Stimulated activated CD4-positive, alpha-beta T cell treated with anti-CD3 and anti-CD28 coated beads, Interleukin-4, amount 100 ng/mL, for 48 hours (primary cell): ENCODE data around the gene RHOT2.
A peak's percentile ranks its signal among the peaks of the same experiment; 100 is the strongest.

Experiments used
- DNase-seq, 2 donors: peaks; one replicate each; pipeline ENCODE4 v3.0.0-alpha.2; 2020; ENCODE audit warnings: low read depth in 2 of 2

RHOT2 gene

GRCh38 chr16:647173-647902 is 20.6 kb upstream of the RHOT2 start:
- DNase-seq = no peak

DNA sequence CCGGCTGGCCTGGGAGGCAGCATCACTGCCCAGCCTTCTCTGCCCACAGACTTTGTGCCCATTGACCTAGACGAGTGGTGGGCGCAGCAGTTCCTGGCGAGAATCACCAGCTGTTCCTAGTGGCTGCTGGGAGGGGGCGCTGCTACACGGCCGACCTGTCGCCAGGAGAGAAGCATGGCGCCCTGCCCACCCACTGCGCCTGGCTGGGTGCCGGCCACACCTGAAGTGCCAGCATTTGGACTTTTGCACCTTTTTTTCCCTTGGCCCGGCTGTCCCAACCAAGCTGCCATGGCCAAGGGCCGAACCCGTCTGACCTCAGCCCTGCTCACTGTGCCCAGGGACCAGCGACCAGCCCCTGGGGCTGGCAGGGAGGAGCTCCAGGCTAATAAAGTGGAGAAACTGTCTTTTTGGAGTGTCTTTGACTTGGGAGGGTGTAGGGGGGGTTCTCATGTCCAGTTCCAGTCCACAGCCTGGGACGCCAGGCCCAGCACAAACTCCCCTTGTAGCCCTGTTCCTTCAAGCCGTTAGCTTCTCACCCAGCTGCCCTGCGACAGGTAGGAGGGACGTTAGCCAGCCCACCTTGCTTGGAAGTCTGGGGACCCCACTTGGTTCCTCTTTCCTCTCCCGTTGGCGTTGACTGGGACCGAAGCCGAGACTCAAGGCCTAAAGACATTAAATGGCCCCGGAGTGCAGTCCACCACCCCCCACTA is 19.7 kb upstream of the RHOT2 start:
- DNase-seq = peak; percentile 54 to 57

DNA sequence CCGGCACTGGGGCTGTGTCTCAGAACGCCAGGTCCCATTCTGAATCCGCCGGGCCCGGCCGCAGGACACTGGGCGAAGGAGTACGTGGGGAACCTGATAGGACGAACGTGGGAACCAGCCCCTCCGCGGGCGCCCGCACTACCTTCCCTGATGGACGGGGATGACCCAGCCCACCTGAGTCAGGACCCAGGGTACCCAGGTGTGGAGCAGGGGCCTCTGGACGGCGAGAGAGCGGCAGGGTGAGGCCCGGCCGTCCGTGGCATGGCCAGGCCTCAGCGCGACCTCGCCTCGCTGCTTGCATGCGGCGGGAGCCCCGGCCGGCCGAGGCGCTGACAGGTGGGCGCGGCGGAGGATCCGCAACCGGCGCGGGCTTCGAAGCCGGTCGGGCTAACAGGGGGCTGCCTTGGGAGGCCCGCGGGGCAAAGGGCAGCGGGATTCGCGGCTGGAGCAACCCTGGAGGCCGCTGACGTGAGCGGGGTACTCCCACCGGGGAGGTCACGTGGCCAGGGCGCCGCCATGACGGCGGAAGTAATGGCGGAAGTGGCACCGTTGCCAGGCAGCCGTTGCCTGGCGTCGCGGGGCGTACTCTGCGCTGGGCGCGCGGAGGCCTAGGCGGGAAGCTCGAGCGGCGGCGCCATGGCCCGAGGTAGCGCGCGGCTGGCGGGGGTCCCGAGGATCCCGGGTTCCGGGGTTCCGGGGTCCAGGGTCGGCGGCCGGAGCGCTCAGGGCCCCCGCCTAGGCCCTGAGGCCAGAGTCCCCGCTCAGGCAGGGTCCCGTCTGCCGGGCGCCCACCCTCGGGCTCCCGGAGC is 18.9 kb upstream of the RHOT2 start, which contains the start of gene WDR90:
WDR90 (plus strand) TSS at position 585 of the 809 bp plus-strand sequence; CDS start at position 637, 52 bp downstream.
- DNase-seq = peak; percentile 89 to 94

GRCh38 chr16:649631-650030 is 18.3 kb upstream of the RHOT2 start:
- DNase-seq = no peak

- DNase-seq = no peak
Observed at GRCh38 chr16:651844-652243, 16.1 kb upstream of the RHOT2 start.

DNA sequence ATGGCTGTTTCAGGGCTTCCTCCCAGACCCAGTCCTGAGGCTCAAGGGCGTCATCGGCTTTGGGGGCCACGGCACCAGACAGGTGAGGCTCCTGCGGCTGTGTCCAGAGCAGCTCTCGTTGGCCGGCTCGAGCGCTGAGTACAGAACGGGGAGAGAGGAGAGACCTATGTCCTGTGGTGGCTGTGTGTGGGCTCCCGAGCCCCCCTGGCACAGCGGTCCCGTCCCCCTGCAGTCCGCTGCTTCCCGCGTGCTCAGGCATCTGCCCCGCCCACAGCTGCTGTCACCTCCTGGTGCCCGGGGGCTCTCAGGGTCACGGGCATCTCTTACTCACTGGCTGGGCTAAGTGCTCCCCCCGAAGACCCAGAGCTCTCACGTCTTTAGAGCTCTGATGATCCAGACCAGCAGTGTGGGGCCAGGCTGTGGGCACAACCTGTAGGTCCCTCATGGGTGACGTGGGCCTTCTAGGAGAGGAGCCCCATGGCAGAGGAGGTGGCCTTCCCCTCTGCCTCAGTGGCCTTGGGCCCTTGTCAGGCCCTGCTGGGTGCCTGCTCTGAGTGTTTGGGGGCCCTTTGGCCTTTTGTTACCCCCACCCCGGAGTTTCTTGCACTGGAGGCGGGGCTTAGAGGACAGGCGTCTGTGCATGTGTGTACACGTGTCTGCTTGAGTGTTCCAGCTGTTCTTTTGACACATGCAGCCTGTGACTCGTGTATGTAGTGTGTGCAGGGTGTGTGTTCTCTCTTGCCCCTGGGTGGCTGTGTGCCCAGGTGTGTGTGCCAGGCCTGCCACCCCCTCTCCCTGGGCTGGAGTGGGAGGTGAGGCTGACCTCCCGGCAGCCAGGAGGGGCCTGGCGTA is 15.3 kb upstream of the RHOT2 start:
- DNase-seq = no peak

GRCh38 chr16:654034-654433 is 13.9 kb upstream of the RHOT2 start:
- DNase-seq = no peak

DNA sequence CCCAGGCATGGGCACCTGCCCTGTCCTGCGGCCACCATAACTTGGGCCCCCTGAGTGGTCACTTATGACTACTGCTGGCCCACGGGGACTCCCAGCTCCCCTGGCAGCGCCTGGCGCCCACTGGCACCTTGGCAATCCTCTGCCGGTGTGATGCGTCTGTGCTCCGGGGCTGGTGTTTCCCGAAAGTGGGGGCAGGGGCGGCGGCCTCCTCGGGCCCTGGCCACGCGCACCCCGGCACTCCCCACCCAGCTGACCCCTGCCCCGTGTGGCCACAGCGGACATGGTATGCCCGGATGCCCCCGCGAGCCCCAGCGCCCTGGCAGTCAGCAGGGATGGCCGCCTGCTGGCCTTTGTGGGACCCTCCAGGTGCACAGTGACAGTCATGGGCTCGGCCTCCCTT is 10.4 kb upstream of the RHOT2 start:
- no peak for DNase-seq

DNA sequence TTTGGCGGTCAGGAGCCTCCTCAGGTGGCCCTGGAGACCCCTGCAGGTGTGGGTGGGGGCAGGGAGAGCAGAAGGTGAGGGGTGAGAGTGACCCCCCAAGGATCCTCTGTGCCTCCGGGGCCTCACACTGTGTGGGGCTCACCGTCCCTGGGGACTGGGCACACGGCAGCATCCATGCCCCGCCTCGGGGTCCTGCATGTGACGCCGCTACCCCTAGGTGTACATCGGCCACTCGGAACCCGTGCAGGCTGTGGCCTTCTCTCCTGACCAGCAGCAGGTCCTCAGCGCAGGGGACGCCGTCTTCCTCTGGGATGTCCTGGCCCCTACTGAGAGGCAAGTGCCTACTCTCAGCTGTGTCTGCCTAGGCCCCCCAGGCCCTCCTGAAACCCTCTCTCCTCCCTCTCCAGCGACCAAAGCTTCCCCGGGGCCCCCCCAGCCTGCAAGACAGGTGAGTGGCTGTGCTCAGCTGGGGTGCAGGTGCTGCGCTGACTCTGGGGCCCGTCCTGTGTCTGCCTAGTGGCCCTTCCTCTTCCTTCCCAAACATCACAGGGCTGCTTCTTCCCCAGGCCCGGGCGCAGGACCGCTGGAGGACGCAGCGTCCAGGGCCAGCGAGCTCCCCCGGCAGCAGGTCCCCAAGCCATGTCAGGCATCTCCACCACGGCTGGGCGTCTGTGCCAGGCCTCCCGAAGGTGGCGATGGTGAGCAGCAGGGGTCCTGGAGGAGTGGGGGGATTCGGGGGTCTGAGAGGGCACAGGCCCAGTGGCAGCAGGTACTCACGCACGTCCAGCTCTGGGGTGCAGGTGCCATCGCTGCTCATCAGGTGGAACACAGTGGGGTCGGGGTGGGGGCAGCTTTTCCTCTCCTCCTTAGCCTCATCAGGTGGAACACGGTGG is 9.0 kb upstream of the RHOT2 start:
- no peak for DNase-seq

GRCh38 chr16:659618-660017 is 8.3 kb upstream of the RHOT2 start:
- DNase-seq = no peak

DNA sequence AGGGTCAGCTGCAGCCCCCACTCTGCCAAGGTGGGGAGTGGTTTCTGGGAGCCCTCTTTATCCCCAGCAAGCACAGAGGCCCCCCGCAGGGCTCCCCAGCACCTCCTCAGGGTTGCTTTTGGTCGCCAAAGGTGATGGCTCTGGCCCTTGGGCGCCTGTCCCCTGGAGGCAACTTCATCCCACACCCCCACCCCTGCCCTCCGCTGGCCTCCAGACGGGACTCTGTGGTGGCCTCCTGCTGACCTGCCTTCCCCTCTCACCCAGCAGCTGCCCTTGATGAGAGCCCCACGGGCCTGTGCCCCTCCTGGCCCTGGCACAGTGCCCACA is 7.8 kb upstream of the RHOT2 start:
- no peak for DNase-seq

DNA sequence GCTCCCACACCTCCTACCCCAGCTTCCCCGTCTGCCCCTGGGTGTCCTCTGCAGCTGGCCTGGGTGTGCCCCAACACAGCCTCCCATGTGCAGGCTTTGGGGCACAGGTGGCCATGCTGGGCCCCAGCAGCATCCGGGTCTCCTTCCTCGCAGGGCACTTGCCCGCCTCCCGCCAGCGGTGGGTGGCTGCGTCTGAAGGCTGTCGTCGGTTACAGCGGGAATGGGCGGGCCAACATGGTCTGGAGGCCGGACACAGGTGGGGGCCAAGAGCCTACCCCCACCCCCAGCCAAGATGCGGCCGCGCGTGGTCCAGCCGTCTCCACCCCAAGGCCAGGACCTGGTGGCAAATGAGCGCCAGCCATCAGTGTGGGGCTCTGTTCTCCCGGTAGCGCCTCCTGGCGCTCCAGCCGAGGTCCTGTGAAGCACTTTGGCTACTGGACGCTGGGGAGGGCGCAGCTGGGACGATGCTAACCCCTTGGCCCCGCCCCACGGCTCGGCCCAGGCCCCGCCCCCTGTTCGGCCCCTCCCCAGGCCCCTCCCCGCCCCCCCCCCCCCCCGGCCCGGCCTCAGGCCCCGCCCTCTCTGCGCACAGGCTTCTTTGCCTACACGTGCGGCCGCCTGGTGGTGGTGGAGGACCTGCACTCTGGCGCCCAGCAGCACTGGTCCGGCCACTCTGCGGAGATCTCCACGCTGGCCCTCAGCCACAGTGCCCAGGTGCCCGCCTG is 7.3 kb upstream of the RHOT2 start:
- peak in 1 of 2 donors; percentile 67 for DNase-seq

- no peak for DNase-seq
Observed at GRCh38 chr16:661184-661821, 6.6 kb upstream of the RHOT2 start.

- DNase-seq = no peak
Observed at GRCh38 chr16:662095-662494, 5.8 kb upstream of the RHOT2 start.

GRCh38 chr16:662597-662996 is 5.3 kb upstream of the RHOT2 start:
- no peak for DNase-seq

- DNase-seq = no peak
Observed at GRCh38 chr16:666572-666971, 1.4 kb upstream of the RHOT2 start.

GRCh38 chr16:667113-667779 is 686 bp upstream of the RHOT2 start:
- no peak for DNase-seq

DNA sequence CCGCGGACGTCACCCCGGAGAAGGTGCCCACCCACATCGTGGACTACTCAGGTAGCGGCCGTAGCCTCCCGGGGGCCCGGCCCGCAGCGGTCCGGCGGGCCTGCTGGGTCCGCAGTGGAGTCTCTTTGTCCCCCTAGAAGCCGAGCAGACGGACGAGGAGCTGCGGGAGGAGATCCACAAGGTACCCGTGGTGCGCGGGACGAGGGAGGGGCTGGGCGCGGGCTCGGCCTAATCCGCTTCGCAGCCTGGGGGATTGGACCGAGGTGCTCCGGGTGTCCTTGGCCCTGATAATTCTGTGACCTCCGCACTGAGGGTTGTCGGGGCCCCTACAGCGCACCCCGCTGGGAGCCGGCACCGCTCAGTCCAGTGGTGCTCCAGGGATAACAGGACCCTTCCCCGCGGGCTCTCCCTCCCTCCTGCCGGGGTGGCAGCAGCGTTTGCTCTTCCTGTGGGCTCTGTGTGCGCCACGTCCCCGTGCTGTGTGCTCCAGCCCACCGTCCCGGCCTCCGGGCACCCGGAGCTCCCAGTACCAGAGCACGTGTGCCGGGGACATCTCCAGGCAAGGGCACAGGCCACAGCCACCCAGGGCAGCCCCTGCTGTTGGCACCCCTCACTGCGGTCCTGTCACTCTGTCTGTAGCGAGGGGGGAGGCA is 713 bp downstream of the RHOT2 start:
- DNase-seq = no peak
